ENCODE results near the gene LRPAP1.

GRCh38 chr4:3502941-3503936 lies 29.0 kb downstream of the LRPAP1 start:
- TF ChIP-seq CTCF (IDR thresholded peaks at IDR 0.05) (no peak), CREM (CRISPR knock-in tag; IDR thresholded peaks at IDR 0.05) (no peak), CBFB (CRISPR knock-in tag; IDR thresholded peaks at IDR 0.05; ENCODE audit: low read depth) (no peak), GABPB1 (CRISPR knock-in tag; IDR thresholded peaks at IDR 0.05) (no peak), ZNF219 (CRISPR knock-in tag; IDR thresholded peaks at IDR 0.05; ENCODE audit: borderline replicate concordance) (no peak), NR3C1 (CRISPR knock-in tag; conservative IDR thresholded peaks at IDR 0.05; ENCODE audit: low read depth) (no peak), ESRRA (CRISPR knock-in tag; IDR thresholded peaks at IDR 0.05; ENCODE audit: borderline replicate concordance) (no peak), KAT7 (CRISPR knock-in tag; IDR thresholded peaks at IDR 0.05; ENCODE audit: borderline replicate concordance) (no peak), ZNF263 (CRISPR knock-in tag; IDR thresholded peaks at IDR 0.05; ENCODE audit: low read depth) (no peak)
